HEK293 (cell line): ENCODE measurements around the gene TOMM6.

ENCODE experiments used
- HIC1 ChIP-seq: fragments of 450-650 bp; formaldehyde crosslinking; IDR thresholded peaks from 2 replicates; pipeline ENCODE4 v1.5.1; 2016; ENCODE audit warnings: missing biosample characterization, missing genetic modification characterization
- SCRT1 ChIP-seq: fragments of 450-650 bp; formaldehyde crosslinking; IDR thresholded peaks from 2 replicates; pipeline ENCODE4 v1.5.1; 2016; ENCODE audit warnings: missing biosample characterization, missing genetic modification characterization, borderline replicate concordance
- ZNF221 ChIP-seq: fragments of 450-650 bp; formaldehyde crosslinking; IDR thresholded peaks from 2 replicates; pipeline ENCODE4 v1.5.1; 2017; ENCODE audit warnings: missing biosample characterization, missing genetic modification characterization, borderline replicate concordance
- ZNF362 ChIP-seq: fragments of 450-650 bp; formaldehyde crosslinking; IDR thresholded peaks from 2 replicates; pipeline ENCODE4 v1.5.1; 2016; ENCODE audit warnings: missing biosample characterization, missing genetic modification characterization
- ZNF639 ChIP-seq: fragments of 450-650 bp; formaldehyde crosslinking; IDR thresholded peaks from 2 replicates; pipeline ENCODE4 v1.5.1; 2016; ENCODE audit warnings: missing biosample characterization, missing genetic modification characterization

GRCh38 chr6:41748102-41748477, 39.4 kb upstream of the TOMM6 start:
- TF ChIP-seq ZNF639 (tag by site-specific recombination): no peak
- no peak for TF ChIP-seq ZNF221 (tag by site-specific recombination)
- no peak for TF ChIP-seq SCRT1 (tag by site-specific recombination)
- TF ChIP-seq ZNF362 (tag by site-specific recombination): no peak
- TF ChIP-seq HIC1 (tag by site-specific recombination): no peak
